ENCODE results near the gene FBXW8.

- TF ChIP-seq POLR2A (IDR thresholded peaks at IDR 0.05; ENCODE audit: low read depth, low read length), result no peak
- no peak for TF ChIP-seq TAF1 (IDR thresholded peaks at IDR 0.05; ENCODE audit: low read depth, low read length)
- TF ChIP-seq POLR2AphosphoS5 (IDR thresholded peaks at IDR 0.05; ENCODE audit: low read depth, low read length), result no peak
- TF ChIP-seq SPI1 (IDR thresholded peaks at IDR 0.05; ENCODE audit: low read depth, low read length), result no peak
- TF ChIP-seq PAX5 (IDR thresholded peaks at IDR 0.05; ENCODE audit: insufficient read depth, low read length, severe bottlenecking), result no peak
- no peak for TF ChIP-seq POU2F2 (IDR thresholded peaks at IDR 0.05; ENCODE audit: low read depth, low read length)
Measured at GRCh38 chr12:116968986-116969385, 58.2 kb downstream of the FBXW8 start.
